OCI-LY1 (cell line): ENCODE results near the gene BTBD9.

Source experiments
- EZH2 ChIP-seq: fragments of 200-600 bp; sonication (generic), shearing (Covaris generic); IDR thresholded peaks from 2 replicates; pipeline ENCODE4 v1.8.0; 2017; ENCODE audit warnings: borderline replicate concordance, mixed run types, mild to moderate bottlenecking, antibody characterized with exemption, low read length, moderate library complexity, mixed read lengths
- TF ChIP-seq, protein P1 (sequence below): fragments of 200-600 bp; sonication (generic), shearing (Covaris generic); IDR thresholded peaks from 2 replicates; pipeline ENCODE4 v1.5.1; 2017; ENCODE audit warnings: mild to moderate bottlenecking, antibody characterized with exemption, low read length, moderate library complexity, mixed read lengths

DNA sequence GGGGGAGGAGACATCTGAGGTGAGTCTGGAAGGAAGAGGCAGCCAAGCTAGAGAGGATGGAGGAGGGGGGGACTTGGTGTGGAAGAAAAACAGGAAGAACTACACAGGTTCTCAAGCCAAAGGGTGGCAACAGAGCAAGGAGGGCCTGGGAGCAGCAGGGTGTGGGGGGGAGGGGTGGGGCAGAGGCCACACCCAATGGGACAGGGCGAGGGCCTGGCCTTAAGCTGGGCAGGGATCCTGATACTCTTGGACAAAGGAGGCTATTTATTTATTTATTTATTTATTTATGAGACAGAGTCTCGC, 461.2 kb downstream of the BTBD9 start:
- TF ChIP-seq, protein P1, sequence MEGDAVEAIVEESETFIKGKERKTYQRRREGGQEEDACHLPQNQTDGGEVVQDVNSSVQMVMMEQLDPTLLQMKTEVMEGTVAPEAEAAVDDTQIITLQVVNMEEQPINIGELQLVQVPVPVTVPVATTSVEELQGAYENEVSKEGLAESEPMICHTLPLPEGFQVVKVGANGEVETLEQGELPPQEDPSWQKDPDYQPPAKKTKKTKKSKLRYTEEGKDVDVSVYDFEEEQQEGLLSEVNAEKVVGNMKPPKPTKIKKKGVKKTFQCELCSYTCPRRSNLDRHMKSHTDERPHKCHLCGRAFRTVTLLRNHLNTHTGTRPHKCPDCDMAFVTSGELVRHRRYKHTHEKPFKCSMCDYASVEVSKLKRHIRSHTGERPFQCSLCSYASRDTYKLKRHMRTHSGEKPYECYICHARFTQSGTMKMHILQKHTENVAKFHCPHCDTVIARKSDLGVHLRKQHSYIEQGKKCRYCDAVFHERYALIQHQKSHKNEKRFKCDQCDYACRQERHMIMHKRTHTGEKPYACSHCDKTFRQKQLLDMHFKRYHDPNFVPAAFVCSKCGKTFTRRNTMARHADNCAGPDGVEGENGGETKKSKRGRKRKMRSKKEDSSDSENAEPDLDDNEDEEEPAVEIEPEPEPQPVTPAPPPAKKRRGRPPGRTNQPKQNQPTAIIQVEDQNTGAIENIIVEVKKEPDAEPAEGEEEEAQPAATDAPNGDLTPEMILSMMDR: no peak
- TF ChIP-seq EZH2: no peak
